ENCODE data around the gene PDIK1L.

GRCh38 chr1:26159743-26160039, 48.1 kb downstream of the PDIK1L start:
- TF ChIP-seq CTCF (IDR thresholded peaks at IDR 0.05; ENCODE audit: insufficient read depth, low read depth, low read length) (no peak), EZH2 (IDR thresholded peaks at IDR 0.05; ENCODE audit: insufficient read depth, low read length) (no peak)
